HuH-7.5 (cell line): ENCODE data around the gene CPEB3.
"Not testable (repeated sequence)": the region's sequence is repeated elsewhere in the genome, so short reads cannot be mapped to it uniquely, and the experiment has no call there.

Experiments used
- DNase-seq: peaks from one replicate; pipeline ENCODE4 v3.0.0; 2011; ENCODE audit warnings: low spot score

CPEB3 gene

DNA sequence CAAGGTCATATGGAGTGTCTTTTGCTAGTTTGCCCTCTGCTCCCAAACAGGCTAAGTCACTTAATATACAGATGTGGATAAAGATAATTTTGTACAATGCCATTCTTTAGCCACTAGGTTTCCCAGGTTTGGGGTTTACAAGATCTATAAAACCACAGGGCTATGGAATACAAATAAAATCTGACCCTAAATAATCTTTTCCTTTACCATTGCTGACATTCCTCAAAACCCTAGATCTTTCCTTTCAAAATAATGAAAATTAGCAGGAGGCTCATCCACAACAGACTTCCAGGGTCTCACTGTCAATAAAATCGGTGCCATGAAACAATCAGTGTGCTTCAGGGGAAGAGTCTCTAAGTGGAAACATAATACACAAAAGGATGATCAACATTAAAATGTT is 148.4 kb downstream of the CPEB3 start:
- DNase-seq = no peak

DNA sequence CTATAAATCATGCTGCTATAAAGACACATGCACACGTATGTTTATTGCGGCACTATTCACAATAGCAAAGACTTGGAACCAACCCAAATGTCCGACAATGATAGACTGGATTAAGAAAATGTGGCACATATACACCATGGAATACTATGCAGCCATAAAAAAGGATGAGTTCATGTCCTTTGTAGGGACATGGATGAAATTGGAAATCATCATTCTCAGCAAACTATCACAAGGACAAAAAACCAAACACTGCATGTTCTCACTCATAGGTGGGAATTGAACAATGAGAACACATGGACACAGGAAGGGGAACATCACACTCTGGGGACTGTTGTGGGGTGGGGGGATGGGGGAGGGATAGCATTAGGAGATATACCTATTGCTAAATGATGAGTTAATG is 149.7 kb downstream of the CPEB3 start:
- DNase-seq = not testable (repeated sequence)

DNA sequence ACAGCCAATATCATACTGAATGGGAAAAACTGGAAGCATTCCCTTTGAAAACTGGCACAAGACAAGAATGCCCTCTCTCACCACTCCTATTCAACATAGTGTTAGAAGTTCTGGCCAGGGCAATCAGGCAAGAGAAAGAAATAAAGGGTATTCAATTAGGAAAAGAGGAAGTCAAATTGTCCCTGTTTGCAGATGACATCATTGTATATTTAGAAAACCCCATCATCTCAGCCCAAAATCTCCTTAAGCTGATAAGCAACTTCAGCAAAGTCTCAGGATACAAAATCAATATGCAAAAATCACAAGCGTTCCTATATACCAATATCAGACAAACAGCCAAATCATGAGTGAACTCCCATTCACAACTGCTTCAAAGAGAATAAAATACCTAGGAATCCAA is 156.8 kb downstream of the CPEB3 start:
- not testable (repeated sequence) for DNase-seq

DNA sequence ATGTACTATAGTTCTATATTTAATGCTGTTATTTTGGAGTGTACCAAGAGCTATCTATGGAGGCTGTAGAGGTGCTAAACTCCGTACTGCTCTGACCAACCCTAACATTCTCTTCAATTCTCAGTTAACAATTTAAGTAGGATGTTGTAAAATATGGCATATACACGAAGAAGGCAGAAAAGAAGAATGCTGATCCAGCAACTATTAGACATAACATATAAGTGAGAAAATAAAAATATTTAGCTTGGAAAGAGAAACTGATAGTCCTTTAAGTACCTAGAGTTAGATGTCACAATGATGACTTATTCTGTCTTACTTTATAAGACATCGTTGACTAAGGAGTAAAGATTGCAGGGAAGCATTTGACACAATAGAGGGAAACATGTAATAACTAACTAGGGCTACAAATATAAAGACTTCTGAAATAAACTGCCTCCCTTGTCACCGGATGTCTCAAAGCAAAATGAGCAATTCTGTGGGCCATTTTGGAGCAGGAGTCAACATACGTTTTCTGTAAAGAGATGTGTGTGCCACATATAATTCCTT is 159.5 kb downstream of the CPEB3 start:
- no peak for DNase-seq

DNA sequence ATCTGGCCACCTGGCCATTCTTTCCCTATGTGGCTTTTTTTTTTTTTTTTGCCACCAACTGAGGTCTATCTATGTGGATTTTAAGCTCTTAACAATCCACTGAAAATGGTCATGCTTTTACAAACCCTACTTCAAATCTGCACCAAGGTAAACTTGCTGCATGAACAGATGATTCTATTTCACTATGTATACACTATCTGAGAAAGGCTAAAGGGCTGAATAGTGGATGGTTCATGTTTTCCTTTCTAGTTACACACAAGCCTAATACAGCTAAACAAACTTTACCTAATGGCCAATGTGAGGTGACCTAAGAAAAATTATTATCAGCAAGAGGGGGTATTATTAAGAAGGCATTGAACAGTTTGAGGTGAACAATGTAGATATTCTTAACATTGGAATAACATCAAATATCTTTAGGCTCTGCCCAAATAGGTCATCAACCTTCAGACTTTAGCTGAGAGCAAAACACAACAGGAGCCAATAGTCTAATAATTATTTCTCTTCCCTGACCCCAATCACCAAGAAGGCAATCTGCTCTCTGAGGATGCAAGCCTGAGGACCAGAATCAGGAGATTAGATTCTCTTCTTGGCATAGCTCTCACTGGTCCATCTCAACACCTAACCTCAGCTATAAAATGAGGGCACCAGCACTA is 160.1 kb downstream of the CPEB3 start:
- no peak for DNase-seq

DNA sequence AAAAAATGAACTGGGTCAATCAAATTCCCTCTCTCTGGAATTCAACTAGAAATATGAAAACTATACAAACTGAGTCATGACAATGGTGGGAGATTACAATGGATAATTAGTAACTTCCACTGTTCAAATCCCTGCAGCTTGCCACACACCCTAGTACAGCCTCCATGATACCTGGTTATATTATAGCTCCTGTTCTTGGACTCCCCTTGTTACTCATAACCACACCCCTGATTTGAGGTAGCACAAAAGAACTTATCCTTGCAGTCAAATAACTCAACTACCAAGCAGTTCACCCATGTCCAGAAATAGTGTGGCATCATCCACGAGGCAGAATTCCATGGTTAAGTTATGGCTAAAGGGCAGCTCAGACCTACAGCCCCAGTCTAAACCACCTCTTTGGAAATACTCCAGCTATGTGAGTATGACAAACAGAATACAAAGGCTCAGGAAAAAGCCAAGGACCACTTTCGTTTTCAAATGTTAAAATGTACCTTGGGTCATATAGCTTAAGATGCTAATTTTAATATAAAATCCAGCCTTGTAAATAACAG is 164.7 kb downstream of the CPEB3 start:
- no peak for DNase-seq

DNA sequence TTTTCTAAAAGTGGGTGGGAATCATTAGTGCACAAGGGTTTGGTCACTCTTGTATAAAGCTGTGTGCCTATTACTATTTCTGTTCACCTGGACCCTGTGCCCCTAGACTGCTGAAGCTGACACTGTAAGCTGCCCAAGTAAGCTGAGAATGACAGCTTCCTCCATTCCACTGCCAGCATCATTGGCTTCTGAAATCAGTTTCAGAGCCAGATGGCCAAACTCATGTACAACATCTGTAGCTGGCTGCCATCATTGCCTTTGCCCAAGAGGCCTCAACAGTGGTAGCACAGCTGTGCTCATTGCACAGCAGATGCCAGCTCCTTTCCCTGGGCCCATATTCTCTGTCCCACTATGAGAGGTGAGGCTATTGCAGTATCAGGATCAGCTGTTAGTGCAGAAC is 165.7 kb downstream of the CPEB3 start:
- DNase-seq = no peak

DNA sequence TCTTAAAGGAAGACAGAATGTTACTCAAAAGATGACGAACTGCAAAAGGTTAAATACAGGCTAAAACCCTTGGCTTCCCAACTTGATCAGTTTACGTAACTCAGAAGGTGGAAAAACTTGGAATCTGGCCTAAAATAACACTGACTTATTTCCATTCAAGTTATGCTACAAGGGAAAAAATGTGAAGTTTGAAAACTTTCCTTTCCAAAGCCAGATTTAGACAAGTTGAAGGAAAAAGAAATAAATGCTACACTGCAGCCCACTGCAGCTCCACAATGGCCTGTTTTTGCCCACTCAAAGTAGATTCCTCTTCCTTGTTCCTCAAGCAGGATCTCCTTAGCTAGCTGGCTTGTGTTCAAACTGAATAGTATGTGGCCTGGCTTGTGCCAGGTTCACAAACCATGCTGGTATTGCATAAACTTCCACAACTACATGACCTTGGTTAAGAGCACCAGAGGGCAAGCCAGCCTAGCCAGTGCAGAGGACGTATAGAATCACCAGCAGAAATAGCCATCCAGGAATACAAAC is 166.2 kb downstream of the CPEB3 start:
- no peak for DNase-seq

DNA sequence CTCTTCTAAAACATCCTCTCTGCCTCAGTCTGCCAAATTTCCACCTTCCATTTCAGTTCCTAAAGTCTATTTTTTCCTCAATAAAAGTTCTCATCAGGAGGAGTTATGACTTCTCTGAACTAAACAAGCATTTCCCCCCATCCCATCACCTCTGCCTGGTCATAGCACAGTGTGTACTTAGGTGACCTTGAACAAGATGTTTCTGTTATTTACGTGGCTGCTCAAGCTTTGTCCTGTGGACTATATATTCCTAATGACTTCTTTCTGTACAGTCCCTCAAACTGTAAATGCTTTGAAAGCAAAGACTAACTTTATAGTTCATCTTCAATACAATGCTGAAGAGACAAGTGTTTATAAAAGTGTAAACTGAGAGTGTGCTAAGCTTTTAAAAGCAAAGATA is 166.9 kb downstream of the CPEB3 start:
- no peak for DNase-seq

DNA sequence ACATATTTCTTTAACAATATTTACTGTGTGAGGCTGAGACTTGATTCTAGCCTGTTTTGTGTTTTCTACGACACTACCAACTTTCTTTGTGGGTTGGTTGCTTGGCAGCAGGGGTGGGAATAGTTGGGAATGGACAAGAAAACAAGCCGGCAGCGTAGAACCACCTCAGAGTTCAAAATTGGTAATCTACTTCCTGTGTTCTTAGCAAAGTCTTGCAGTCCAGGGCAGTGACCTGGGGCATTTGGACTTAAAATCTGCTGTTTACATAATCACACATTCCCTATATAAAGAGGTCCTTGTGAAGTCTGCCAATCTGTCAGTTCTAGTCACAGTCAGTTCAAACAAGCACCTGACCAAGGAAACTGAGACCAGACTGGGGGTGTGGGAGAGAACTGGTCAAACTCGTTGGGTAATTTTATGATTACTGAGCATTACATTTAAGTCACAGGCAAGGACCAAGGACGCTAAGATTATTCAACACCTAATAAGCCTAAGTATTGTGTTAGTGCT is 167.9 kb downstream of the CPEB3 start:
- DNase-seq = no peak

DNA sequence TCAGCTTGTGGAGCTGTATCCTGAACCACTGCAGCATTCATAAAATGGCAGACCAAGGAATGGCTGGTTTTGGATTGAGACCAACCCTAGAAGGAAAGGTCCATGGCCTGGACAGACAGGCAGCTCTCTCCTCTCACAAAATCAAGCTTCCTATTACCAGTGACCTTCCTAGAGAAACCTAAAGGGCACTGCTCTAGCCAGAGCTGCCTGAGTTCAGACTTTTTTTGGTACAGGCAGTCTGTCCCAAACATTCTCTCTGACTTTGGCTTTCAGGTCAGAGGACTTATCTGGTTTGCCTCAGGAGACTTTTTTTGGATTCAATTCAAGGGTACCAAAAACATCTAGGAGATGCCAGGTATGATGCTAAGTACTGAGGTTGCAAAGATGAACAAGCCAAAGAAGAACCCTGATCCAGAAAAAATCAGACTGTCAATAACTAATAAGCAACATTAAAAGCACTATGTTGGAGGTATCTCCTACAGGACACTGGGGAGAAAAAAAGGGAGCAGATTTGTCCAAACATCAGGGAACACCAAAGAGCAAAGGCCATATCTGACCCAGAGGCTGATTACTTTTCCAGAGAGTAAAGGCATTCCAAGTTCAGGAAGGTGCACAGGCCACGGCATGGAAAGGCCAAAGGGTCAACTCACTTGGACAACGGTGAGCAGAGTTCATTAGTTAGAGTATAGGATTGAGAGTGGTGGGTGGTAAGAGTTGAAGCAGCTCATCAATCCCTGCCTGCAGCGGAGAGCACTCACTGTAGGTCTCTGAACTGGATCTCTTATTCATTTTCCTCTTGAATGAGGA is 169.0 kb downstream of the CPEB3 start:
- DNase-seq = no peak

DNA sequence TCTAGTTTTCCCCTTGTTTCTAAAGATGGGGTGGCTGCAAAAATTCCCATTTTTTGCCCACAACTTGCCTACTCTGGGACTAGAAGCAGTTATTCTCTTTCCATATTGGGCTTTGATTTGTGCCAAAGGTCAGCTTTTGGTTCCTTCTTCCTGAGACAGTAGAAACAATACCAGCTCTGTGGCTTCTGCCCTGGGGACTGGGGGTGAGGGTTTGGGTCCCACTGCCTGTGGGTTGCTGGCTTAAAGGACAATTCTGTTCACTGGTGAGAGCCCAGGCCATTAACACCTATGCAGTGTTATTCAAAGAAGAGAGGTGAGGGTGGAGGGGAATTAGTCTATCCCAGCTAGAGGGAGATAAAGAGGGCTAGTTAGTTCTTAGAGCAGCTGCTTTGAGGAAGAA is 171.5 kb downstream of the CPEB3 start:
- DNase-seq = no peak

DNA sequence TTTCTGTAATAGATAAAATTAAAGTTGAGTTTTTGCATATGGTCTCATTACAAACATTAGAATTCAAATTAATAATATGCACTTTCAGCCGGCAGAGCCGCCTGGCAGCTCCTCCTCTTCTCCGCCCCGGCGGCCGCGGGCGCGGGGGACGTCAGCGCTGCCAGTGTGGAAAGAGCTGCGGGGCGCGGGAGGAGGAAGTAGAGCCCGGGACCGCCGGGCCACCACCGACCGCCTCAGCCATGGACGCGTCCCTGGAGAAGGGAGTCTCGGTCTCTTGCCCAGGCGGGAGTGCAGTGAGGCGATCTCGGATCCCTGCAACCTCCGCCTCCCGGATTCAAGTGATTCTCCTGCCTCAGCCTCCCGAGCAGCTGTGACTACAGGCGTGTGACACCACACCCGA is 176.0 kb downstream of the CPEB3 start:
- DNase-seq = not testable (repeated sequence)

DNA sequence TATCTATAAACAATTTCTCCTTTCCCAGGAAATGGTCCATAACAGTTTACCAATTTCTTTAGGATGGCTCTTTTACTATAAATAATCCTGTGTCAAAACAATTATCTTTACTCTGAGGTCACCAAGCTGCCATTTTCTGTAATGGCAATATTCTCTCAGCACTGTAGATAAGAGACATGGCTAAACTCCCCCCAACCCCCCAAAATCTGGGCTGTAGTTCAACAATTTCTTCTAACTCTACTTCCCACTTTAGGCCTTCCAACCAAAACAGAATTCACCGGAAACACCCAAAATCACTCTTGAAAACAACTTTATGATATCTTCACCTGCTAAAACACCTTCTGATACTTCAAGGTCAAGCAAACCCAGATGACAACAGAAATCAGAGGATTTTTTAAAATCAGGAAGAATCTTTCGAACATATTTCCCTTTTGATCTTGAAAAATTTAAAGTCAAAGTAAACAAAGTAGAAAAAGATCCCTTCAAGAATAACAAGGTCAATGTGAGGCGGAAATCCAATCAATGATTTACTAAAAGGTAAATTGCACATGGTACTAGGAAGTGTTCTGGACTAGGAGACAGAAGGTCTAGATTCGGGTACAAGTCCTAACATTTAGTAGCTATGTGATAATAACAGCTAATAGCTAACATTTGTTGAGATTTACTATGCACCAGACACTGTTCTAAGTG is 176.8 kb downstream of the CPEB3 start:
- no peak for DNase-seq

DNA sequence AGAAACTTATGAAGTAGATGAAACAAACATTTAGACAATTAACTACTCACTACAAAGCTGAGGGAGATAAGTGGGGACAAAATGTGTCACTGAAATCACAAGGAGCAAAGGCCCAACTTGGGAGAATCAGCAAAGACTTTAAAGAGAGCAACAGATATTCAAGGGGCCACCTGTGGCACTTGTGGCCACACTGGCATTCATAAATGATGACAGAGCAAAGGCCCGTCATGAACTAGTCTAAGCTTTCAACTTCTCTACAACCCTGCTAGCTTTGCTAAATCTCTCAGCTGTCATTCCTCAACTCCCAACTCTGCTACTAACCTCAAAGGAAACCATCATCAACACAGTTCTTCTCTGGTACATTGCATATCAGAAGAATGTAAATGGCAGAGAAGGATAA is 178.4 kb downstream of the CPEB3 start:
- DNase-seq = no peak

DNA sequence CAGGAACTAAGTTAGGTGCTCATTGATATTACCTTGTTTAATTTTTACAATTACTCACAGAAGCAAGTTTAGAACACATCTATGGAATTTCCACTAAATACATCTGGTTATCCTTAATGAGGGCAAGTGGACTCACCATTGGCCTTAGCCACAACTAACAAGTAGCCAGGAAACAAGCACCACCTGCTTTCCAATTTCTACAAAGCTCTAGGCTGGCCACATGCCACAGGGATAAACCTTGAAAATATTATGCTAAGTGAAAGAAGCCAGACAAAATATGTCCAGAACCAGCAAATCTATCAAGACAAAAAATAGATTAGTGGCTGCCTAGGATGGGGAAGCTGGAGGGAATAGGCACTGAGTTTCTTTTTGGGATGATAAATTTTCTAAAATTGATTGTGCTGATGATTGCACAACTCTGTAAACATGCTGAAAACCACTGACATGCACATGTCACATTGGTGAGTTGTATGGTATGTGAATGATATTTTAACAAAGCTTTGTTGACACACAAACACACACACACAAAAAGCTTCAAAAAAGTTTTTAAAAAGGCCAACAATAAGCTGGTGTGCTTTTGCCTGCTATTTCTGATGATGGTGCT is 179.4 kb downstream of the CPEB3 start:
- no peak for DNase-seq

DNA sequence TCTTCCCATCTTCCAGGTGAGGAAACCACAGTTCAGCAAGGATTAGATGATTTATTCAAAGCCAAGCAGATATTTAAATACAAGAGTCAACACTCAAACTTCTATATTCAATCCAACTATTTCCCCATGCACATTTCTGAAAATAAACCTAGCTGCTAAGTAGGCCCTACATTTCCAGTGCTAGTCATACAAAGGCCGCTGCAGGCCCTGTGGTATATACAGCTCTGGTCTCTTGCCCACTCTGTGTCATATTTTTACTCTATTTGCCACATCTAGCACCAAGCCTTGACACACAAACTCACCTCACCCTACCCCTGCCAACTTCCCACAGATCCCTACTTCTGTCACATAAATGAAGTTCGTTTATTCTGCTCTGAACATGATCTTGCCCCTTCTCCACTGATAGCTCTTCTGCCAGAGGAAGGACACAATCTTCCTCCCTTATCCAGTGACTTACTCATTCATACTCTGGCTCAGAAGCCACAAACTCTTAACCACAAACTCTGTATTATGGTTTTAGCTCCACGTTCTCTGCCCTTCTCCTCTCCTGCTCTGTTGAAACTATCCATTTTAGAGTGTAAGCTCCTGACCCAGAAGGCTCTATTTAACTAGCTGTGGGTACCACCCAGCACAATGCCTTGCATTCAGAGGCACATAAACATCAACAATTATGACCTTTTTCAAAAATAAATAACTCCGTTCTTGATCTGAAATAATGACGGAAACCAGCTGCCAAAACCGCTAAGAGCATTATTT is 180.7 kb downstream of the CPEB3 start:
- no peak for DNase-seq

DNA sequence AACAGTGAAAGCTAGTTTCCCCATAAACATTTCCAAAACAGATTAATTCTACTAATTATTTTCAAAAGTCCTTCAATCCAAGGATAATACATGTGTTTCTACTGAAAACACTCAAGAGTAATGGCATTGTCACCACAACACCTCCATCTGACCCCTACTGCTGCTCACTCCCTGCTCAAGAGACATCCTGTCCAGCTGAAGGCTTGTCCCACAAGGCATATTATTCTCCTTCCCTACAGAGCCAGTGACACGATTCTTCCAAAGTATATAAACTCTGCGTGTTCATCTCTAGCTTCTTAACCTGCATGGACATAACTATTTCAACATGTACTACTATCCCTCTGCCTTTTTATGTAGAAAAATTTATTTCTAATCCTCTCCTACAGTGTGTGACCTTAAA is 182.1 kb downstream of the CPEB3 start:
- no peak for DNase-seq

DNA sequence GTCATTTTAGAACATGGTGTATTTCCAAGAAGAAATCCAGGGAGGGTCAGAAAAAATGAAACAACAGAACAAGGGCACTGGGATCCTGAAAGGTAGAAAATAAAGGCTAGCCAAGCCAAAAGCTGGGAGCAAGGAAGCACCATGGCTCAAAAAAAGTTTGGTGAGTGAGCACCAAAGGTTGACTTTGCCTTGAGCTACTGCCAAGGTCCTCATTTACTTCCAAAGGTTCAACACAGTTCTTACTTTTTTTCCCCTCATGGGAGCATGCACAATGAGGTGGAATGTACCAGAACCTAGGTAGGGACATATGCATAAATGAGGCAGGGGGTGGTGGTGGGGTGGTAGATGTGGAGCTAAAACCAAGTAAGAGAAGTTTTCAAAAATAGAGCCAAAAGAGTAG is 182.8 kb downstream of the CPEB3 start:
- no peak for DNase-seq

DNA sequence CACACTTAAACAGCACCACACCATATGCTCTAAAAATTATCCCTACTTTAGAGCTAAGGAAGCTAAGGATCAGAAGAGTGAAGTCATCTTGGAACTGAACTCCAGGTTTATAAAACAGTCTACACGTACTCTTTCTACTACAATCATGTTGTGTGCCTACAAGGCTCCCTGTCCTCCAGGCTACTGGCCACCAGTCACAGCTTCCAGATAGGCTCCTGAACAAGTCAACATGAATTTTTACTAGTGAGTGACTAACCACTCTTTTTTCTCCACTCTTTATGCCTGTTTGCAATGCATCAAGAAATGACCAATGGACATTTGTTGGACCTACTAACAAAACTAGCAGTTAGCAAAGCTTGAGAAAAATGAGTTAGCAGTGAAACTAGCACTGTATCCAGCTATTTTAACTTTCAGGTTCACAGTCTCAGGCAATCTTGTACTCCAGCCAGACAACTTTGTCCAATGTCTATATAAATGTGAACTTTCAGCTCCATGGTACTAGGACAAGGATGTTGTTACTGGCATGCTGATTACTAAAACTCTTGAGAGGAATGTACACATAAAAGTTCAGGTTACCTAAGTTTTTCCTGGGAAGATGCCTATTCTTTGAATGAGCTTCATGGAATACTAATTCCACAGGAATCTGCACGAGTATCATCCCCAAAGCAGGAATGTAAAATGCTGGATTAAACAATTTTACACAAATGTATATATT is 187.3 kb downstream of the CPEB3 start:
- no peak for DNase-seq
